ENCODE data around the gene MOV10L1.
A peak's percentile ranks its signal among the peaks of the same experiment; 100 is the strongest.

The MOV10L1 gene

GRCh38 chr22:50053861-50054260 is 35.9 kb upstream of the MOV10L1 start:
- H3K27me3 ChIP-seq (ENCODE audit: control insufficient read depth in 3 of 3, insufficient read depth in 3 of 3, low read depth in 1 of 3, low read length in 3 of 3): peaks cover 0 to 8% (median 0%) of the 10 kb centered on the region in 3 experiments
- H3K4me3 ChIP-seq (ENCODE audit: low read length in 2 of 2): no peak overlapping the region
- no peaks in the 10 kb centered on the region for H3K36me3 ChIP-seq (replicated peaks in 1 of 2; ENCODE audit: control insufficient read depth in 2 of 2, insufficient read depth in 2 of 2, low read length in 2 of 2)
- H3K23ac ChIP-seq (ENCODE audit: low read depth, low read length, poor library complexity): no peak overlapping the region
- H3K9ac ChIP-seq (ENCODE audit: low read depth, low read length, poor library complexity): no peak overlapping the region
- H3K4ac ChIP-seq (ENCODE audit: low read length): no peak overlapping the region
- H2BK5ac ChIP-seq (ENCODE audit: low read length): no peak overlapping the region
- no peak overlapping the region for H2BK15ac ChIP-seq (ENCODE audit: low read length)
- H3K79me1 ChIP-seq (ENCODE audit: low read depth, low read length): peaks cover 2% of the 10 kb centered on the region
- H2AFZ ChIP-seq (ENCODE audit: low read length): no peak overlapping the region
- no peak overlapping the region for H4K8ac ChIP-seq (ENCODE audit: low read depth, low read length)
- H3K18ac ChIP-seq (ENCODE audit: low read length): no peak overlapping the region
- no CpG with 5 or more reads among the region's 18 CpGs for WGBS, 2 donors (ENCODE audit: extremely low coverage in 2 of 2, insufficient read length in 2 of 2, insufficient replicate concordance in 1 of 2)
- H3K4me1 ChIP-seq (ENCODE audit: control insufficient read depth in 2 of 2, insufficient read depth in 1 of 2, low read depth in 1 of 2, low read length in 2 of 2): peaks cover 2% of the 10 kb centered on the region in 2 donors
- no peak overlapping the region for H2AK5ac ChIP-seq (ENCODE audit: low read depth, low read length)
- no peak overlapping the region for H2BK120ac ChIP-seq (ENCODE audit: low read depth, low read length)
- no peak overlapping the region for H3K14ac ChIP-seq (ENCODE audit: low read length)
- no peak overlapping the region for H4K91ac ChIP-seq (ENCODE audit: low read depth, low read length, poor library complexity)
- H3K4me2 ChIP-seq (ENCODE audit: insufficient read depth, low read length, poor library complexity, severe bottlenecking): no peak overlapping the region
- peaks cover 0 to 5% of the 10 kb centered on the region in 2 donors for H3K9me3 ChIP-seq (replicated peaks in 1 of 2; ENCODE audit: control insufficient read depth in 2 of 2, insufficient read depth in 1 of 2, low read depth in 1 of 2, low read length in 2 of 2)
- no peak overlapping the region for H3K27ac ChIP-seq (replicated peaks; ENCODE audit: low read length)
- H2BK12ac ChIP-seq (ENCODE audit: low read length): no peak overlapping the region
- DNase-seq (ENCODE audit: low spot score): no peak

GRCh38 chr22:50056214-50056972 is 33.4 kb upstream of the MOV10L1 start:
- peak overlapping the region; percentile 67 for H2BK15ac ChIP-seq (ENCODE audit: low read length)
- H3K79me1 ChIP-seq (ENCODE audit: low read depth, low read length): peaks cover 2% of the 10 kb centered on the region
- no peak for DNase-seq (ENCODE audit: low spot score)
- H3K4me1 ChIP-seq (ENCODE audit: control insufficient read depth in 2 of 2, insufficient read depth in 1 of 2, low read depth in 1 of 2, low read length in 2 of 2): peaks cover 11% of the 10 kb centered on the region in 2 donors
- no peaks in the 10 kb centered on the region for H3K36me3 ChIP-seq (replicated peaks in 1 of 2; ENCODE audit: control insufficient read depth in 2 of 2, insufficient read depth in 2 of 2, low read length in 2 of 2)
- H3K4me3 ChIP-seq (ENCODE audit: low read length in 2 of 2): no peak overlapping the region
- no peak overlapping the region for H3K9ac ChIP-seq (ENCODE audit: low read depth, low read length, poor library complexity)
- H3K27me3 ChIP-seq (ENCODE audit: control insufficient read depth in 3 of 3, insufficient read depth in 3 of 3, low read depth in 1 of 3, low read length in 3 of 3): peaks cover 0 to 9% (median 0%) of the 10 kb centered on the region in 3 experiments
- no peak overlapping the region for H3K14ac ChIP-seq (ENCODE audit: low read length)
- no peak overlapping the region for H2AFZ ChIP-seq (ENCODE audit: low read length)
- peak overlapping the region; percentile 46 for H3K18ac ChIP-seq (ENCODE audit: low read length)
- H2BK120ac ChIP-seq (ENCODE audit: low read depth, low read length): no peak overlapping the region
- H3K9me3 ChIP-seq (replicated peaks in 1 of 2; ENCODE audit: control insufficient read depth in 2 of 2, insufficient read depth in 1 of 2, low read depth in 1 of 2, low read length in 2 of 2): peaks cover 0 to 5% of the 10 kb centered on the region in 2 donors
- no peak overlapping the region for H2BK12ac ChIP-seq (ENCODE audit: low read length)
- no peak overlapping the region for H3K4me2 ChIP-seq (ENCODE audit: insufficient read depth, low read length, poor library complexity, severe bottlenecking)
- H4K91ac ChIP-seq (ENCODE audit: low read depth, low read length, poor library complexity): no peak overlapping the region
- peak overlapping the region; percentile 13 for H2AK5ac ChIP-seq (ENCODE audit: low read depth, low read length)
- H4K8ac ChIP-seq (ENCODE audit: low read depth, low read length): no peak overlapping the region
- H3K27ac ChIP-seq (replicated peaks; ENCODE audit: low read length): no peak overlapping the region
- no CpG with 5 or more reads among the region's 34 CpGs for WGBS, 2 donors (ENCODE audit: extremely low coverage in 2 of 2, insufficient read length in 2 of 2, insufficient replicate concordance in 1 of 2)
- no peak overlapping the region for H3K23ac ChIP-seq (ENCODE audit: low read depth, low read length, poor library complexity)
- no peak overlapping the region for H2BK5ac ChIP-seq (ENCODE audit: low read length)
- no peak overlapping the region for H3K4ac ChIP-seq (ENCODE audit: low read length)

- Histone ChIP-seq H3K18ac (ENCODE audit: low read length) (peak overlapping the region; percentile 86), H4K91ac (ENCODE audit: low read depth, low read length, poor library complexity) (no peak overlapping the region), H3K4me3 (ENCODE audit: low read length in 2 of 2) (no peak overlapping the region), H3K27me3 (ENCODE audit: control insufficient read depth in 3 of 3, insufficient read depth in 3 of 3, low read depth in 1 of 3, low read length in 3 of 3) (peaks cover 0 to 9% (median 0%) of the 10 kb centered on the region in 3 experiments), H3K14ac (ENCODE audit: low read length) (no peak overlapping the region), H3K4ac (ENCODE audit: low read length) (no peak overlapping the region), H3K79me1 (ENCODE audit: low read depth, low read length) (no peaks in the 10 kb centered on the region), H2AFZ (ENCODE audit: low read length) (no peak overlapping the region), H3K4me1 (ENCODE audit: control insufficient read depth in 2 of 2, insufficient read depth in 1 of 2, low read depth in 1 of 2, low read length in 2 of 2) (peaks cover 11% of the 10 kb centered on the region in 2 donors), H2AK5ac (ENCODE audit: low read depth, low read length) (peak overlapping the region; percentile 75), H3K9me3 (replicated peaks in 1 of 2; ENCODE audit: control insufficient read depth in 2 of 2, insufficient read depth in 1 of 2, low read depth in 1 of 2, low read length in 2 of 2) (peaks cover 0 to 5% of the 10 kb centered on the region in 2 donors), H3K23ac (ENCODE audit: low read depth, low read length, poor library complexity) (no peak overlapping the region), H3K4me2 (ENCODE audit: insufficient read depth, low read length, poor library complexity, severe bottlenecking) (no peak overlapping the region), H3K27ac (replicated peaks; ENCODE audit: low read length) (no peak overlapping the region), H3K9ac (ENCODE audit: low read depth, low read length, poor library complexity) (no peak overlapping the region), H4K8ac (ENCODE audit: low read depth, low read length) (no peak overlapping the region), H2BK12ac (ENCODE audit: low read length) (no peak overlapping the region), H2BK5ac (ENCODE audit: low read length) (peak overlapping the region; percentile 66), H2BK120ac (ENCODE audit: low read depth, low read length) (no peak overlapping the region), H2BK15ac (ENCODE audit: low read length) (peak overlapping the region; percentile 100), H3K36me3 (replicated peaks in 1 of 2; ENCODE audit: control insufficient read depth in 2 of 2, insufficient read depth in 2 of 2, low read length in 2 of 2) (no peaks in the 10 kb centered on the region)
- DNase-seq (ENCODE audit: low spot score): no peak
- no CpG with 5 or more reads among the region's 14 CpGs for WGBS, 2 donors (ENCODE audit: extremely low coverage in 2 of 2, insufficient read length in 2 of 2, insufficient replicate concordance in 1 of 2)
Measured at GRCh38 chr22:50057278-50058060, 32.3 kb upstream of the MOV10L1 start.
